Uterus (tissue), 2 donors: ENCODE data around the gene FAM78A.

Source experiments
- CTCF ChIP-seq, 4 experiments: fragments of 200-600 bp in 2 of 4; fragments of 450-650 bp in 2 of 4; sonication (generic) in 2 of 4; IDR thresholded peaks; one replicate each; pipeline ENCODE4 v1.5.1; 2016 to 2019; ENCODE audit warnings: antibody characterized with exemption in 4 of 4, mild to moderate bottlenecking in 2 of 4, moderate library complexity in 1 of 4
- POLR2A ChIP-seq, 2 donors: fragments of 450-650 bp; IDR thresholded peaks; one replicate each; pipeline ENCODE4 v1.6.1; 2016; ENCODE audit warnings: antibody characterized with exemption in 2 of 2, mild to moderate bottlenecking in 1 of 2, moderate library complexity in 1 of 2

DNA sequence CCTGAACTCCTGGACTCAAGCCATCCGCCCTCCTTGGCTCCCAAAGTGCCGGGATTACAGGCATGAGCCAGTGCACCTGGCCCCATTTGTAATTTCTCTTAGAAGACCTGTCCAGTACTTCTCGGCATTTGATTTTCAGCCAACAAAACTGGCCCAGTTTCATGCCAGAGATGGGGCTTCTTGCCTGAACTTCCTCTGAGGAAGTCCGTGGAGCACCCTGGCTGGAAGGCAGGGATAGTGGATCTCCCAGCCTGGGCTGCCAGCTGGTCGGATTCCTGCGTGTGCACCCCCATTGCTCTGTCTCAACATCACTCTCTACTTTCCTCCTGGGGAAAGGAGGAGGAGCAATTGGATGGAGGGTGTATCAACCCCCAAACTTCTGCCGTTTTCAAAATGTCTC is 39.0 kb downstream of the FAM78A start:
- no peak for TF ChIP-seq CTCF (IDR thresholded peaks at IDR 0.05)
- no peak for TF ChIP-seq POLR2A (IDR thresholded peaks at IDR 0.05)
